Suppressor macrophage treated with lipopolysaccharide for 1 hour (primary cell): ENCODE measurements around the gene PALS2.

ENCODE experiments used
- DNase-seq, 3 donors: peaks; one replicate each; pipeline ENCODE4 v3.0.0-alpha.2; 2020 to 2022

PALS2 gene

DNA sequence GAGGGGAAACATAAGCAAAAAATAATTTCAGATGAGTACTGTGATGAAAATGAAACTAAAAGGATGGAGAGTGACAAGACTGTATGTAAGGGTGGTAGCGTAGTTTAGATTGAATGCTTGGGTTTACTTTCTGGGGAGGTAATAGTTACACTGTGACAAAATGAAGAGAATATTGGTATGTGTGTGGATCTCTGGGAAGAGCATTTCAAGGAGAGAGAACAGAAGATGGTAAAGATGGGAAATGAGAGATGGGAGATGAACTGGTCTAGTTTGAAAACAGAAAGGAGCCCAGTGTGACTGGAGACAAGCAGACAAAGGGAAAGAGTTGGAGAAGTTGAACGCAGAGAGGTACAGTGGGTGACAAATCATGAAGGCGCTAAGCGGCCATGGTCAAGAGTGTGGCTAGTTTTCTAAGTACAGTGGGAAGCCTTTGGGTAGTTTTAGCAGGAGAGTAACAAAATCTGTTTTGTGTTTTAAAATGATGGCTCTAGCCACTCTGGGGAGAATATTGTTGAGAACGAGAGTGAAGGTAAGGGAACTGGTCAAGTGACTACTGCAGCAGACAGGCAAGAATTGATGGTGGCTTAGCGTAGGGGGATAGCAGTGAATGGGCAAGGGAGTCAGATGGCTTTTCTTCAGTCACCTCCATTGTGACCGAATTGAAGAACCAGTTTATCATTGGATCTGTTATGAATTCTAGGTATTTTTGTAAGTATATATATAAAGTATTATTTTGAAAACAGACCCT lies 22.6 kb downstream of the PALS2 start:
- no peak for DNase-seq

DNA sequence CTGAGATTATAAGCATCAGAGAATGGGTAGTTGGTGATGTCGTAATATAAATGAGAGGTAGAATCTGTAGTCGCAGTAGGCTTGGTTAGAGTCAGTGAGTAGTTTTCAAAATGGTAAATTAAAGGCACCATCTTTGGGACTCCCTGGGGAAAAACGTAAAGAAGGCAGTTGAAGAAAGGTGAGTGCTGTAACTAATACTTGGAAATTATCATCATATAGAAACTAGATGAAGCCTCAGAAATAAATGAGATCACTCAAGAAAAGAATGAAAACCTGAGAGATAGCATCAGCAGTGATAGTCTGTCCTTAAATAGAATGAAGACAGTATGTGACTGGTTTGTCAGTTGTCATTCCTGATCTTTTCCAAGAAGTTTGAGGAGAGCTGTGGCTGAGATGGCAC lies 23.8 kb downstream of the PALS2 start:
- DNase-seq, result no peak

DNA sequence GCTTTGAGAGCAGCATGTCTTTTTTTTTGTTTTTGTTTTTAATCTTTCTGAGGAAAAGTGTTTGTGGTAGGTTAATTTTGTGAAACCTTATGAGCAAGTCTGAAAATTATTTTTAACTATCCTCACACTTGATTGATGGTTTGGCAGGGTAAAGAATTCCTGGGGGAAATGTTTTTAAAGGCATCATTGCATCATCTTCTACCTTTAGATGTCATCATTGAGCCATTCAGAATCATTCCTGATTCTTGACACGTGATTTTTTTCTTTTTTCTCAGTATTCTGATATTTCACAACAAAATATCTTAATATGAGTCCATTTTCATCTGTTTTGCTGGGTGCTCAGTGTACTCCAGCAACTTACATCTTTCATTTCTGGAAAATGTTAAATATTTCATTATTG lies 28.3 kb downstream of the PALS2 start:
- no peak for DNase-seq

- no peak for DNase-seq
Observed at GRCh38 chr7:24602860-24603456, 29.7 kb downstream of the PALS2 start.

GRCh38 chr7:24604630-24605029 lies 31.4 kb downstream of the PALS2 start:
- no peak for DNase-seq

DNA sequence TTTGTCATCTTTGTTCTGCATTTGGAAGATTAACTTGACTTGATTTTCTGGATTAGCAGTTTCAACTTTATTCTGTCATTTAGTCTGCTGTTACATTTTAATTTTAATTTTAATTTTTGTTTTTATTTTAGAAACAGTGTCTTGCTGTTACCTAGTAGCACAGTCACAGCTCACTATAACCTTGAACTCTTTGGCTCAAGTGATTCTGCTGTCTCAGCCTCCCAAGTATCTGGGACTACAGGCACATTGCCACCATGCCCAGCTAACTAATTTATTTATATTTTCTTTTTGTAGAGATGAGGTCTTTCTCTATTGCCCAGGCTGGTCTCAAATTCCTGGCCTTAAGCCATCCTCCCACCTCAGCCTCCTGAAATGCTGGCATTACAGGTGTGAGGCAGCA lies 35.3 kb downstream of the PALS2 start:
- no peak for DNase-seq

DNA sequence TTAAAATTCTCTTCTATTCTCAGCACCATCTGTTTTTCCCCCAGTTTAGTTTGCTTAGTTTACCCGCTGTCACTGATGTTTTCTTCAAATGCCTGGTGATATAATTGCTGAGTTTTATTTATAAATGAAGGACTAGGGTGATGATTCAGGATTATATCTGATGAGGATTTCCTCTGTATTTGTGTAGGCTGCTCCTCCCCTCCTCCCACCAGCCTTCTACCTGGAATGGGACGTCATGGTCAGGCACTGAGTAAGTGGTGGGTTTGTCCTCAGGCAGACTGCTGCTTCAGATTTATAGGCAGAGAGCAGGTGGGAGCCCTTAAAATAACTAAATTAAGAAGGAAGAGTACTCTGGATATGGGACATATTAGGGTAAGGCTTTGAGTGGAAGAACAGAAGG lies 35.8 kb downstream of the PALS2 start:
- DNase-seq, result no peak

GRCh38 chr7:24609570-24609969 lies 36.3 kb downstream of the PALS2 start:
- no peak for DNase-seq

DNA sequence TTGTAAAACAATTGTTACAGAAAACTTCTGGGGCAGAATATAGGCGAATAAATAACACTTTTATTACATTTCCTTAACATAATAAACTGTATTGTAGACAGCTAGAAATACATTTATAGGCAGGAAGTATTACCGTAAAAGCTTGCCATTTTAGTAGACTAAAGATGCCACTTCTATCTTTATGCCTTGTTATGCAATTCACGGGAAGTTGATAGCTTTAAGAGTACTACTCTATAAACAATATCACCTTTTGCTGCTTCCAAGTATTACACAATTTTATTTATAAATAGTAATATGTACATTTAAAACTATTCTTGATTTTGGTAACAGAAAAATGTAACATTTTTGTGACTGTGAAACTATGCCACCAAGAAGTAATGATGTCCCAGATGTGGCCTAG lies 37.9 kb downstream of the PALS2 start:
- no peak for DNase-seq

- no peak for DNase-seq
Observed at GRCh38 chr7:24617957-24618616, 44.8 kb downstream of the PALS2 start.

GRCh38 chr7:24619978-24620377 lies 46.7 kb downstream of the PALS2 start:
- no peak for DNase-seq

DNA sequence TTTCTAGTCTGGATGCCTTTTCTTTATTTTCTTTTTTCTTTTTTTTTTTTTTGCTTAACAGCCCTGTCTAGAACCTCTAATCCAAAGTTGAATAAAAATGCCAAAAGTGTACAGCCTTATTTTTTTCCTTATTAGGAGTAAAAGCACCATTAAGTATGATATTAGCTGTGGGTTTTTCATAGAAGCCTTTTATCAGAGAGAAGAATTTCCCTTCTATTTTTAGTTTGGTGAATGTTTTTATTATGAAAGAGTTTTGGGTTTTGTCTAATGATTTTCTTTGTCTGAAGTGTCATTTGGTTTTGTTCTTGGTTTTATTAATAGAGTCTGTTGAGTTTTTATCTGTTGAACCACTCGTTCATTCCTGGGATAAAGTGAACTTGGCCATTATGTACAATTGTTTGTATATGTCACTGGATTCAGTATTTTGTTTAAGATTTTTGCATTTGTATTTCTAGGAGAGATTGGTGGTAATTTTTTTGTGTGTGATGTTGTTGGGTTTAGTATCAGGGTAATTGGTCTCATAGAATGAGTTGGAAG lies 49.5 kb downstream of the PALS2 start:
- DNase-seq, result no peak
